ENCODE measurements around the gene SMARCD1.
"Not testable (repeated sequence)": the region's sequence is repeated elsewhere in the genome, so short reads cannot be mapped to it uniquely, and the experiment has no call there.

Gene SMARCD1

GRCh38 chr12:50142993-50143392 lies 57.9 kb downstream of the SMARCD1 start:
- DNase-seq (ENCODE audit: low read depth): no peak

DNA sequence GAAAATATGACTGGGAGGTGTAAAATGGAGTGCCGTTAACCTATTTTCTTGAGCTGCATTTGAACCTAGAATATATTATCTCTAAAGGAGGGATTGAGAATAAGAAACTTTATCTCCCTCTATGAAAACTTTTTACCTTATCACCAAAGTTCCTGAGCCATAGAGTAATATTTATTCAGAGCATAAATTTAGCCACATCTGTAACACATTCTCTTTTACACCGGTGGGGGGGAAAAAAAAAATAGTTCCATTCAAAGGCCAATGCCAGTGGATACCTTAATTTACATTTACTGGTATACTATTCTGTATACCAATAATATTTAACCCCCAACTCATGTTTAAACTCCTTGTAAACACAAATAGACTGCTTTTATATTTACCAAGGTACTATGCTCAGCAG lies 60.3 kb downstream of the SMARCD1 start:
- no peak for DNase-seq (ENCODE audit: low read depth)

GRCh38 chr12:50147281-50147680 lies 62.1 kb downstream of the SMARCD1 start:
- no peak for DNase-seq (ENCODE audit: low read depth)

DNA sequence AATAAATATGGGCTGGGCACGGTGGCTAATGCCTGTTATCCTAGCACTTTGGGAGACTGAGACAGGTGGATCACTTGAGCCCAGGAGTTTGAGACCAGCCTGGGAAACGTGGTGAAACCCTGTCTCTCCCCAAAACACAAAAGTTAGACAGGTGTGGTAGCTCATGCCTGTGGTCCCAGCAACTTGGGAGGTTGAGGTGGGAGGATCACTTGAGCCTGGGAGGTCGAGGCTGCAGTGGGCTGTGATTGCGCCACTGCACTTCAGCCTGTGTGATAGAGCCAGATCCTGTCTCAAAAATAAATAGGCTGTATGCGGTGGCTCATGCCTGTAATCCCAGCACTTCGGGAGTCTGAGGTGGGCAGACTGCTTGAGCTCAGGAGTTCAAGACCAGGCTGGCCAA lies 62.9 kb downstream of the SMARCD1 start:
- not testable (repeated sequence) for DNase-seq (ENCODE audit: low read depth)

GRCh38 chr12:50149311-50149710 lies 64.2 kb downstream of the SMARCD1 start:
- no peak for DNase-seq (ENCODE audit: low read depth)
